GM21526 (cell line): ENCODE measurements around the gene AMZ1.
"Not testable (repeated sequence)": the region's sequence is repeated elsewhere in the genome, so short reads cannot be mapped to it uniquely, and the experiment has no call there.

ENCODE experiments used
- ATAC-seq: cut with Tn5 transposase; IDR thresholded peaks from one replicate; pipeline ENCODE4 v1.9.1; 2021; ENCODE audit warnings: moderate library complexity; ENCODE audit not compliant: unreplicated experiment, low FRiP score

AMZ1 gene

DNA sequence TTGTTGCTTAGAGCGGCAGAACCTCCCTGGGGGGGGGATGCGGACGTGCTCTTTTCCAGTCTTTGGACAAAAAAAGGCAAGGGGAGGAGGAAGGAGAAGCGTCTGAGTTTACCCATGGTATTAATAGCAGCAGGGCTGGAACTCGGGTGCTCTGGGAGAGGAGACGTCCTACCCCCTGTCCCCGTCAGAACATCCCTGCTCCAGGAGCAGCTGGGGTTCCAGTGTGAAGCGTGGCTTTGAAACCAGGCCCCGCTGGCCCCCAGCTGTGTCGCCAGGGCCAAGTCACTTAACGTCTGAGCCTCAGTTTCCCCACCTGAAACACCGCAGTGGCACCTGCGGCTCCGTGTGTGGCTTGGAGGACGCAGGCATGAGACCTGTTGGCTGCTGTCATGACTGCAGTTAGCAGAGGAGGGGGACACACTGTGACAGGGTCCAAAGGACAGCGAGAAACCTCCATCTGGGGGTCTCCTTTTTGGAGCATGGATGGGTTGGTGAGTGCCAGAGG lies 1.4 kb downstream of the AMZ1 start:
- no peak for ATAC-seq

- no peak for ATAC-seq
Measured at GRCh38 chr7:2689951-2690705, 2.1 kb downstream of the AMZ1 start.

DNA sequence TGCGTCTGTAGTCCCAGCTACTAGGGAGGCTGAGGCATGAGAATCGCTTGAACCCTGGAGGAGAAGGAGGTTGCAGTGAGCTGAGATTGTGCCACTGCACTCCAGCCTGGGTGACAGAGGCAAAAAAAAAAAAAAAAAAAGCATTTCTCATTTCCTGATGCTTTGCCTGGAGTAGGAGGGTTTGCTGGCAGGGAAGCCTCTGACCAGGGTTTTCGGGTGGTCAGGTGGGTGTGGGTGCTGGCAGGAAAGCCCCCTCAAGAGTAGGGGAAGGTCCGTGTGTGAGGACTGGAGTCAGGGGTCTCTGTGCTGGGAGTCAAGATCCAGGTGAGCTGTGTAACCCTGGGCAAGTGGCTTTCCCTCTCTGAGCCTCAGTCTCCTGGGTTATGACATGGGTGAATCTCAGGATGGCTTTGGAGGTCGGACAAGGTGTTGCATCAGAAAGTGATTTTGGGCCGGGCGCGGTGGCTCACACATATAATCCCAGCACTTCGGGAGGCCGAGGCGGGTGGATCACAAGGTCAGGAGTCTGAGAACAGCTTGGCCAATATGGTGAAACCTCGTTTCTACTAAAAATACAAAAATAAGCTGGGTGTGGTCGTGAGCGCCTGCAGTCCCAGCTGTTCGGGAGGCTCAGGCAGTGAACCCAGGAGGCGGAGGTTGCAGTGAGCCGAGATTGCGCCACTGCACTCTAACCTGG lies 3.2 kb downstream of the AMZ1 start:
- no peak for ATAC-seq

- not testable (repeated sequence) for ATAC-seq
Measured at GRCh38 chr7:2691932-2692439, 4.0 kb downstream of the AMZ1 start.

GRCh38 chr7:2692543-2692942 lies 4.5 kb downstream of the AMZ1 start:
- ATAC-seq, result no peak

DNA sequence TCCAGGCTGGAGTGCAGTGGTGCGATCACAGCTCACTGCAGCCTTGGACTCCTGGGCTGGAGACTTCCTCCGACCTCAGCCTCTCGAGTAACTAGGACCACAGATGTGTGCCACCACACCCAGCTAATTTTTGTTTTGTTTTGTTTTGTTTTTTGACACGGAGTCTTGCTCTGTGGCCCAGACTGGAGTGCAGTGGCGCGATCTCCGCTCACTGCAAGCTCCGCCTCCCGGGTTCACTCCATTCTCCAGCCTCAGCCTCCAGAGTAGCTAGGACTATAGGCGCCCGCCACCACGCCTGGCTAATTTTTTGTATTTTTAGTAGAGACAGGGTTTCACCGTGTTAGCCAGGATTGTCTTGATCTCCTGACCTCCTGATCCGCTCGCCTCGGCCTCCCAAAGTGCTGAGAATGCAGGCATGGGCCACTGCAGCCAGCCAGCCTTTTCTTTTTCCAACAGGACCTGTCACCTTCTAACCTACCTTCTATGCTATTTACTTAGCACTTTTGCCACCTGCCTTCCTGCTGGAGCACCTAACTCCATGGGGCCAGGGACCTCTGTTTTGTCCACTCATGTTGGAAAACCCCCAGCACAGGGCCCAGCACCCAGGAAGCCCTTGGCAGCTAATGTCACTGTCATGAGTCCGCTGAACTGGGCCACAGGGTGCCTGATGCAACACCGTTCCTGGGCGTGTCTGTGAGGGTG lies 5.6 kb downstream of the AMZ1 start:
- ATAC-seq, result not testable (repeated sequence)

- ATAC-seq, result not testable (repeated sequence)
Measured at GRCh38 chr7:2694122-2694436, 6.1 kb downstream of the AMZ1 start.

DNA sequence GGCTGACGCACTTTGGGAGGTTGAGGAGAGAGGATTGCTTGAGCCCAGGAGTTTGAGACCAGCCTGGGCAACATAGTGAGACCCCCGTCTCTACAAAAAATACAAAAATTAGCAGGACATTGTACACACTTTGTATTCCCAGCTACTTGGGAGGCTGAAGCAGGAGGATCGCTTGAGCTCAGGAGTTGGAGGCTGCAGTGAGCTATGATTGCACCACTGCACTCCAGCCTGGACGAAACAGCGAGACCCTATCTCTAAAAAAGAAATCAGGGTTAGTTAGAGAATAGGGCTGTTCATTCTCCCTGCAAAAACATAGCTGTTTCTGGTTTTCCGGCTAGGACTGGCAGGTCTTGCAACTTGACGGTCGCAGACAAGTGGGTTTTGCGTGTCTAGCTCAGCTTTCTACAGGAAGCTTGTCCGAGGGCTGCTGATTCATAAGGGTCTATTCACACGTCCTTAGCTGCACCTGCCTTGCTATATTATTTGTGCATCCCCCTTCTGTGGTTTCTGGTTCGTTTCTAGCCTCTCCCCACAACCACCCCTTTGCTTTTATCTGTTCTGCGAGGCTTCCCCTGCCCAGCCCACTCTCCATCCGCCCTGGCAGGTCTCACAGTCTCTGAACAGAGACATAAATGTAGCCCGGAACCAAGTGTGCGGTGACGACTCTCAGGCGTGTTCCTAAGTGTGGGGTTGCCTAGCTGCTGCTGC lies 10.7 kb downstream of the AMZ1 start:
- ATAC-seq, result peak; percentile 90

DNA sequence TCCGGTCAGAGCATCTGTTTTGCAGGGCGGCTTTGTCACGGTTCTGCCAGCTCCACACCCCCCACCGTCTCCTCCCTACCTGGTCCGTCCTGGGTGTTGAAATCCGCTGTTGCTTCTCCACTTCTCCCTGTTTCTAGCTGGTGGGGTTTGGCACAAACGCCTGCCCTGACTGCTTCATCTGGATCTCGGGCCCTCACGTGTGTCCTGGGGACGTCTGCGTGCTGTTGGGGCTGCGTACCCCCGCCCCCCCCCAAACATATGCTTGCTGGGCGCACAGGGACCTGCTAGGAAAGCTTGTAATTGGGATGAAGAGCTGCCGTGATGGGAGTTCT lies 11.3 kb downstream of the AMZ1 start:
- no peak for ATAC-seq

- no peak for ATAC-seq
Measured at GRCh38 chr7:2700141-2700850, 12.3 kb downstream of the AMZ1 start.

DNA sequence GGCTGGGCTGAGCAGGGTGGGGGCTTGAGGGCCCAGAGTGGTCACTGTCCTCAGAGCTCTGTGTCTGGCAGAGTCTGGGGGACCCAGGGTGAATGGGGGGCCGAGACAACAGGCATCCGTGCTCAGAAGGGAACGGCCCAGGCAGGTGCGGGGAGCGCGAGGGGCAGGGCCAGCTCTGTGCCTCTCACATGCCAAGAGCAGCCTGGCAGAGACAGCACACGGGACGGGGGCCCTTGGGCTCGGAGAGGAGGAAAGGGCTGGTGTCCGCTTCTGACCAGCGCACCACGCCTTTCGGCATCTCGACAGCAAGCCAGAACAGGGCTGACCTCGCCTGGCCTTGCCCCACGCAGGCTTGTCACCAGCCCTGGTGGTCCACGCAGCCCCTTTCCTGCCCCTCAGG lies 13.4 kb downstream of the AMZ1 start:
- ATAC-seq, result no peak

DNA sequence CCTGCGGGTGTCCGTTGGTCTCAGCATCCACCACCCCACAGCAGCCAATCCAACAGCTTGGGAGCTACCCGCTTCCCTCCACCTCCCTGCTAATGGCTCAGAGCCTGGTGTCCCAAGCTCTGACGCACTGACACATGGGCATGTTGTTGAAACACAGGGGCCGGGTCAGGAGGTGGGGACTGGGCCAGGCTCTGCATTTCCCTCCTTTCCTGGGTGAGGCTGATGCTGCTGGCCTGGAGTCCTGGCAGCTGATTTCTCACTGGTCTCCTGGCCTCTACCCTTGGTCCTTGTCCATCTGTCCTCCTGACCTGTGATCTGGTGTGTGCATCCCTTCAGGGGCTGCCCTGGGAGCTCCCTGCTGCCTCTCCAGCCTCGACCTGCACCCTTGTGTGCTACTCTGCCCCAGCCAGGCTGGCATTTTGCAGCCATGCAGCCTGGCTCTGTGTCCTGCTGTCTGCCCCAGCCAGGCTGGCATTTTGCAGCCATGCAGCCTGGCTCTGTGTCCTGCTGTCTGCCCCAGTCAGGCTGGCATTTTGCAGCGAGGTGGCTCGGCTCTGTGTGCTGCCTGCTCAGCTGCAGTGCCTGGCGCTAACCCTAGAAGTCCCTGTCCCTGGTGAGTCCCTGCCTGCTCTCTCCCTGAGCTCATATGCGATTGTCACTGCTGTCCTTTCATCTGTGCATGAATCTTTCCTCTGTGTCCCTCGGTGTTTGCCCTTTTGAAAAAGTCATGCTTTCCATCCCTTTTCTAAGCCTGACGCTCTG lies 14.0 kb downstream of the AMZ1 start:
- no peak for ATAC-seq

DNA sequence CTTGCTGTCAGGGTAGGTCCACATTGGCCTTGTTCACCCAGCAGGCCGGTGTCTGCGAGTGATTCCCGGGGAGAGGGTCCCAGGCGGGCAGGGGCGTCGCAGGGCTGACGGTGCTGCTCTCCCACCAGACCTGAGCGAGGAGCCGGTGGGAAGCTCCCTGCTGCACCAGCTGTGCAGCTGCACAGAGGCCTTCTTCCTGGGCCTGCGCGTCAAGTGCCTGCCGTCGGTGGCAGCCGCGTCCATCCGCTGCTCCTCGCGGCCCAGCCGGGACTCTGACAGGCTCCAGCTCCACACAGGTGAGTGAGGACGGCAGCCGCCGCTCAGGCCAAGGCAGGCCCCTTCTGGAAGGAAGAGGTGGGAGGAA lies 14.6 kb downstream of the AMZ1 start:
- no peak for ATAC-seq

GRCh38 chr7:2705371-2706096 lies 17.5 kb downstream of the AMZ1 start:
- no peak for ATAC-seq

DNA sequence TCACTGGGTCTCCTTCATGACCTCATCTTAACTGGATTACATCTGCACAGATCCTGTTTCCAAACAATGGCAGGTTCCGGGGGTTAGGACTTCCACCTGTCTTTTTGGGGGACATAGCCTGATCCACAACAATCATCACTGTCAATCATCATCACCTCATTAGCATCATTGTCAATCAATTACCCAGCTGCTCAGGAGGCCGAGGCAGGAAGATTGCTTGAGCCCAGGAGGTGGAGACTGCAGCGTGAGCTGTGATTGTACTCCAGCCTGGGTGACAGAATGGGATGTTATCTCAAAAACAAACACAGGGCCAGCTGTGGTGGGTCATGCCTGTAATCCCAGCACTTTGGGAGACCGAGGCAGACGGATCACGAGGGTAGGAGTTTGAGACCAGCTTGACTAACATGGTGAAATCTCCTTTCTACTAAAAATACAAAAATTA lies 18.7 kb downstream of the AMZ1 start:
- no peak for ATAC-seq

- ATAC-seq, result no peak
Measured at GRCh38 chr7:2707481-2707880, 19.5 kb downstream of the AMZ1 start.

DNA sequence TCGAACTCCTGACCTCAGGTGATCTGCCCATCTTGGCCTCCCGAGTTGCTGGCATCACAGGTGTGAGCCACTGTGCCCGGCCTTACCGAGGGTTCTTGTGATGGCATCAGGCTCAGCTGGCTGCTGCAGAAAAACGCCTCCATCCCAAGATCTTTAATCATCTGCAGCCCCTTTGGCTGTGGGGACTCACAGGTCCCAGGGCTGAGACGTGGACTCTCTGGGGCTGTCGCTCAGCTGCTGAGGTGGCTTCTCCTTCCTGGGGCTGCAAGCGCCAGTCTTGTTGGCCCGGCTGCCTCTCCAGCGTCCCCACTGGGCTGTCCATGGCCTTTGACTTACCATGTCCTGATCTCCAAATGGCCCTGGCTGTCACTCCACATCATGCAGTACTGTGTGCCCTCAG lies 20.0 kb downstream of the AMZ1 start:
- ATAC-seq, result no peak

DNA sequence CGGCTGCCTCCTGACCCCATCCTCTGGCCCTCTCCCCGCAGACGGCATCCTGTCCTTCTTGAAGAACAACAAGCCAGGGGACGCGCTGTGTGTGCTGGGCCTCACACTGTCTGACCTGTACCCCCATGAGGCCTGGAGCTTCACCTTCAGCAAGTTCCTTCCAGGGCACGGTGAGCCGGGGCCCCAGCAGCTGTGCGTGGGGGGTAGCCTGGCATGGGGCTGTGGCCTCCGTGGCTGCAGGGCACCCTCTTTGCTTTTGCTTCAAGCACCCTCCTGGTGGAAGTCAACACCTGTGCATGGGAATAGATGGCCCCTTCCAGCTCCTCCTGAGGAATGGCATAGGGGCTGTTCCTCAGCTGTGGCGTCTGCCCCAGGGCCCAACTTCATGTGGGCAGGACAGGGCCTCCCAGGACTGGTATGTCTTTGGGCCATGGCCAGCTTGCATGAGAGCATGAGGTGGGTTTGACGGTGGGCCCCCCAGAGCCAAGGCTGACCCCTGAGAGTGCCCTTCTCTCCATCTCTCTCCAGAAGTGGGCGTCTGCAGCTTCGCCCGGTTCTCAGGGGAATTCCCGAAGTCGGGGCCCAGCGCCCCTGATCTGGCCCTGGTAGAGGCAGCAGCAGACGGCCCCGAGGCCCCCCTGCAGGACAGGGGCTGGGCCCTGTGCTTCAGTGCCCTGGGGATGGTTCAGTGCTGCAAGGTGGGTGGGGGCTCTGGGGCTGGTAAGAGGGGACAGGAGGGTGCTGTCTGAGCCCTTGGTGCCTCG lies 20.7 kb downstream of the AMZ1 start:
- ATAC-seq, result no peak
